BJ (cell line): ENCODE results near the gene WASF3. TPM values are rescaled to one million over a fixed set of nuclear protein-coding genes. Genes with fewer than 3 reads are reported as not detected.

Experiments used
- CTCF ChIA-PET: fragments of 350-600 bp; formaldehyde crosslinking; extraction: SDS; loops from one replicate; lab custom pipeline; 2021; ENCODE audit warnings: antibody characterized with exemption, inconsistent platforms; lab: Yijun Ruan, JAX
- POLR2A ChIA-PET: fragments of 300-600 bp; sonication (Branson Sonifier 250); formaldehyde crosslinking; extraction: SDS; loops from one replicate; lab custom pipeline; 2021; ENCODE audit warnings: antibody characterized with exemption; lab: Charles Lee
- DNase-seq: peaks from one replicate; pipeline ENCODE4 v3.0.0-alpha.2; 2011; ENCODE audit warnings: low read depth
- H3K27me3 ChIP-seq: 2 replicates; pipeline ENCODE4 v1.6.0; 2011; ENCODE audit warnings: low read length; ENCODE audit not compliant: control insufficient read depth, insufficient read depth
- H3K36me3 ChIP-seq: 2 replicates; pipeline ENCODE4 v1.5.1; 2011; ENCODE audit warnings: low read length; ENCODE audit not compliant: control insufficient read depth, insufficient read depth
- H3K4me3 ChIP-seq: 2 replicates; pipeline ENCODE4 v1.5.1; 2011; ENCODE audit warnings: low read depth, mild to moderate bottlenecking, control low read depth, low read length
- polyA plus RNA-seq: library from polyadenylated mRNA; depleted of rRNA; stranded (reverse); fragments of >200 nt; gene quantifications from 2 replicates; pipeline ENCODE4 v1.2.3, GENCODE V29; 2011
- TF ChIP-seq, protein P1 (sequence below): IDR thresholded peaks from 2 replicates; pipeline ENCODE4 v1.5.1; 2011; ENCODE audit warnings: low read depth, mild to moderate bottlenecking, control low read depth, inconsistent platforms, low read length, moderate library complexity; ENCODE audit not compliant: insufficient read depth

The WASF3 gene
- polyA plus RNA-seq, 1 experiment: 9.5 TPM

GRCh38 chr13:26599403-26599802 is 41.9 kb downstream of the WASF3 start:
- ChIA-PET POLR2A (no interaction called here), CTCF (no interaction called here)
- Histone ChIP-seq H3K4me3 (no peak overlapping the region), H3K27me3 (no peaks in the 10 kb centered on the region), H3K36me3 (no peaks in the 10 kb centered on the region)
- TF ChIP-seq, protein P1, sequence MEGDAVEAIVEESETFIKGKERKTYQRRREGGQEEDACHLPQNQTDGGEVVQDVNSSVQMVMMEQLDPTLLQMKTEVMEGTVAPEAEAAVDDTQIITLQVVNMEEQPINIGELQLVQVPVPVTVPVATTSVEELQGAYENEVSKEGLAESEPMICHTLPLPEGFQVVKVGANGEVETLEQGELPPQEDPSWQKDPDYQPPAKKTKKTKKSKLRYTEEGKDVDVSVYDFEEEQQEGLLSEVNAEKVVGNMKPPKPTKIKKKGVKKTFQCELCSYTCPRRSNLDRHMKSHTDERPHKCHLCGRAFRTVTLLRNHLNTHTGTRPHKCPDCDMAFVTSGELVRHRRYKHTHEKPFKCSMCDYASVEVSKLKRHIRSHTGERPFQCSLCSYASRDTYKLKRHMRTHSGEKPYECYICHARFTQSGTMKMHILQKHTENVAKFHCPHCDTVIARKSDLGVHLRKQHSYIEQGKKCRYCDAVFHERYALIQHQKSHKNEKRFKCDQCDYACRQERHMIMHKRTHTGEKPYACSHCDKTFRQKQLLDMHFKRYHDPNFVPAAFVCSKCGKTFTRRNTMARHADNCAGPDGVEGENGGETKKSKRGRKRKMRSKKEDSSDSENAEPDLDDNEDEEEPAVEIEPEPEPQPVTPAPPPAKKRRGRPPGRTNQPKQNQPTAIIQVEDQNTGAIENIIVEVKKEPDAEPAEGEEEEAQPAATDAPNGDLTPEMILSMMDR: no peak
- no peak for DNase-seq

- H3K36me3 ChIP-seq: no peaks in the 10 kb centered on the region
- no peak for DNase-seq
- H3K27me3 ChIP-seq: no peaks in the 10 kb centered on the region
- CTCF ChIA-PET: no interaction called here
- POLR2A ChIA-PET: no interaction called here
- no peak overlapping the region for H3K4me3 ChIP-seq
- TF ChIP-seq, protein P1: no peak
Observed at GRCh38 chr13:26599860-26600259, 42.4 kb downstream of the WASF3 start.

DNA sequence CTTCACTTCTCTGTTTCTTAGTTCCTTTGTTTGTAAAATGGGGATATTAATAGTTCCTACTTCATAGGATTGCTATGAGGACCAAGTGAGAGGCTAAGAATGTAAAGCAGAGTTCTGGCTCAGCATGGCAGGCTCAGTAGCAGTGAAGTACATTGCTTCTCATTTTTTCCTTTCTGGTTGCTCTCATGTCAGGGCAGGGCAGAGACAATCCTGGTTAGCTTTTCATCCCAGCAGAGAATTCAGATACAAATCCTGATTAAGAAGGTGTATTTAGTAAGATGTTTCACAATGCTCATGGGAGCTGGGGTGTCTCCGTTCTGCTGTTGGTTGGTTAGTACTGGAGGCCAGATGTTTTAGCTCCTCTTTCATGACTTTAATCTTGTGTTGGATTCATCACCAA is 42.9 kb downstream of the WASF3 start:
- CTCF ChIA-PET: no interaction called here
- POLR2A ChIA-PET: no interaction called here
- Histone ChIP-seq H3K36me3 (no peaks in the 10 kb centered on the region), H3K27me3 (no peaks in the 10 kb centered on the region), H3K4me3 (no peak overlapping the region)
- DNase-seq: peak; percentile 15
- TF ChIP-seq, protein P1: no peak

DNA sequence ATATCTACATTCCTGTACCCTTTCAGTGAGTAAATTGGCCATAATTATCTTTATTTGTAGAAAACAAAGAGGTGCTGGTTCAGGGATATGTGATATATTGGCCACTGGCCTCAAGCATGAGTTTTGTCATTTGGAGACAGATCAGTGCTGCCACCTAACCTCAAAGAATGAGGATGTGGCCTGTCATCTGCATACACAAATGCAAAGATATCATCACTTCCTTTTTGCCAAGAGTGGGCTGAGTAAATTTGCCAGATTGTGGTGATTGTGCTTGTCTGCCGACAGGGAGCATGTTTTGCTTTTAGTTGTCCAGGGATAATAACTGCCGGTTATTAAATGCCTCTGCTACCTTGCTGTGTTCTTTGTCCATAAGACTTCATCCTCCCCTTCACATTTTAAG is 44.2 kb downstream of the WASF3 start:
- CTCF ChIA-PET: interaction anchor here (0.6 to 2.1 kb wide), 2 partner anchors 10 to 744 kb away, joined by 3 to 6 read pairs; no protein-coding TSS in a partner anchor
- POLR2A ChIA-PET: no interaction called here
- DNase-seq: no peak

GRCh38 chr13:26602783-26603182 is 45.3 kb downstream of the WASF3 start:
- no peak for DNase-seq
- ChIA-PET CTCF (interaction anchor here (2.1 kb wide), 1 partner anchor 9 kb away, joined by 6 read pairs; no protein-coding TSS in a partner anchor), POLR2A (no interaction called here)
- H3K4me3 ChIP-seq: no peak overlapping the region
- H3K27me3 ChIP-seq: no peaks in the 10 kb centered on the region
- no peaks in the 10 kb centered on the region for H3K36me3 ChIP-seq
- TF ChIP-seq, protein P1: no peak

More for the DNA sequence above, 44.2 kb downstream of the WASF3 start:
- Histone ChIP-seq H3K36me3 (no peaks in the 10 kb centered on the region), H3K27me3 (no peaks in the 10 kb centered on the region), H3K4me3 (no peak overlapping the region)
- TF ChIP-seq, protein P1: 0 out of 2 replicates have a peak, but pooled peaks have one; percentile 5
